ENCODE results near the gene KIF14.

Gene KIF14

GRCh38 chr1:200659269-200659668 is 38.7 kb upstream of the KIF14 start:
- DNase-seq (ENCODE audit: low read depth) = no peak
- TF ChIP-seq CTCF (IDR thresholded peaks at IDR 0.05; ENCODE audit: control insufficient read depth, extremely low read depth, insufficient read depth) = no peak
- H3K4me3 ChIP-seq (ENCODE audit: low read depth, low read length) = no peak overlapping the region

- DNase-seq (ENCODE audit: low read depth) = no peak
- TF ChIP-seq CTCF (IDR thresholded peaks at IDR 0.05; ENCODE audit: control insufficient read depth, extremely low read depth, insufficient read depth) = no peak
- no peak overlapping the region for H3K4me3 ChIP-seq (ENCODE audit: low read depth, low read length)
These were observed 37.7 kb upstream of the KIF14 start for GRCh38 chr1:200658037-200658818.

GRCh38 chr1:200654660-200655059 is 34.1 kb upstream of the KIF14 start:
- no peak overlapping the region for H3K4me3 ChIP-seq (ENCODE audit: low read depth, low read length)
- no peak for DNase-seq (ENCODE audit: low read depth)
- TF ChIP-seq CTCF (IDR thresholded peaks at IDR 0.05; ENCODE audit: control insufficient read depth, extremely low read depth, insufficient read depth) = no peak

GRCh38 chr1:200653022-200653462 is 32.5 kb upstream of the KIF14 start:
- no peak for TF ChIP-seq CTCF (IDR thresholded peaks at IDR 0.05; ENCODE audit: control insufficient read depth, extremely low read depth, insufficient read depth)
- H3K4me3 ChIP-seq (ENCODE audit: low read depth, low read length) = no peak overlapping the region
- no peak for DNase-seq (ENCODE audit: low read depth)

- TF ChIP-seq CTCF (IDR thresholded peaks at IDR 0.05; ENCODE audit: control insufficient read depth, extremely low read depth, insufficient read depth) = no peak
- DNase-seq (ENCODE audit: low read depth) = no peak
- H3K4me3 ChIP-seq (ENCODE audit: low read depth, low read length) = no peak overlapping the region
These were observed 31.8 kb upstream of the KIF14 start for GRCh38 chr1:200652378-200652777.

GRCh38 chr1:200646515-200646914 is 26.0 kb upstream of the KIF14 start:
- H3K4me3 ChIP-seq (ENCODE audit: low read depth, low read length) = no peak overlapping the region
- TF ChIP-seq CTCF (IDR thresholded peaks at IDR 0.05; ENCODE audit: control insufficient read depth, extremely low read depth, insufficient read depth) = no peak
- DNase-seq (ENCODE audit: low read depth) = no peak

GRCh38 chr1:200644021-200644420 is 23.5 kb upstream of the KIF14 start:
- DNase-seq (ENCODE audit: low read depth) = no peak
- no peak for TF ChIP-seq CTCF (IDR thresholded peaks at IDR 0.05; ENCODE audit: control insufficient read depth, extremely low read depth, insufficient read depth)

More at GRCh38 chr1:200644021-200644420, 23.5 kb upstream of the KIF14 start:
- no peak overlapping the region for H3K4me3 ChIP-seq (ENCODE audit: low read depth, low read length)

Data from LNCaP clone FGC (cell line).